Measurements from ENCODE around the gene SYF2.
"Not testable (repeated sequence)": the region's sequence is repeated elsewhere in the genome, so short reads cannot be mapped to it uniquely, and the experiment has no call there.

The SYF2 gene

DNA sequence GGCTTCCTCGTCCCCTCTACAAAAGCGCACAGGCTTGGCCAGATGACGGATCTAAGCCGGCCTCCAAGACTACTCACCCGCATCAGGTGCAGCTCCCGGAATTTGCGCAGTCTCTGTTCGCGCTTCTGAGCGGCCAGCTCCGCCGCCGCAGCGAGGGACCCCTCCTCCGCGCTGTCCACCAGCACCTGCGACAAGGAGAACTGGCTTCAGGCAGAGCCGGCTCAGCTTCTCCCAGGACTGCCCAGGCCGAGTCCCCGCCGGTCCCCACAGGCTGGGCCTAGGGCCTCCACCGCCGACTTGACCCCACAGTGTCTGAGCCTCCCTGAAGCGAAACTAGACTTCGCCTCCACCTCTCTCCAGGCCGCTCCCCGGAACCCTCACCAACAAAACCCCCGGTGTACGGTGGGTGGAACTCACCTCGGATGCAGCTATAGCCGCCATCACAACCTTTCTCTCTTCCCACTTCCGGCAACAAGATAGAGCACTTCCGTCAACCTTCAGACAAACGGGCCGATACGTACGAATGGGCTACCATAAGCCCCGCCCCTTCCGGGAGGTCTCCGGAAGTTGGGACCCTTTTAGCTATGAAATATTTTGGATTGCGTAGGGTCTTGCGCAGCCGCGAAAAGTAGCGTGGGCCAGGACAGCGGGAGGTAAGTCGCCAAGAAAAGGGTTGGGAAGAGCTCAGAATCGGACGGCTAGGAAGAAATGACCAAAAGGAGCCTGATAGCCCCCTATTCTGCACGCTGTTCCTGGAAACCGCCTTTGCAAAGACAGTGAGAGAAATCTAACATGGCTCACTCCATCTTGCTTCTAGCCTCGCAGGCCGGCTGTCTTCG, at the start of gene SYF2:
TSS of gene SYF2 (minus strand) at position 476 of the 839 bp plus-strand sequence. CDS start at position 441, 35 bp downstream.
- Histone ChIP-seq H3K36me3 (ENCODE audit: control insufficient read depth in 2 of 2, insufficient read depth in 2 of 2, low read length in 2 of 2) (peaks cover 25 to 28% of the 10 kb centered on the region in 2 donors), H3K4me1 (ENCODE audit: control insufficient read depth, insufficient read depth, low read length) (peaks cover 16% of the 10 kb centered on the region), H3K9me3 (ENCODE audit: control insufficient read depth in 2 of 2, low read length in 2 of 2) (no peaks in the 10 kb centered on the region), H3K27ac (ENCODE audit: low read length) (peak within 1 kb of the TSS; percentile 96), H3K4me3 (ENCODE audit: low read length in 2 of 2) (peak within 1 kb of the TSS; percentile 96 to 99), H3K27me3 (ENCODE audit: control insufficient read depth in 1 of 2, insufficient read depth in 2 of 2, low read length in 2 of 2) (no peaks in the 10 kb centered on the region), H3K9ac (ENCODE audit: low read length in 2 of 2) (peak within 1 kb of the TSS; percentile 96 to 98)

DNA sequence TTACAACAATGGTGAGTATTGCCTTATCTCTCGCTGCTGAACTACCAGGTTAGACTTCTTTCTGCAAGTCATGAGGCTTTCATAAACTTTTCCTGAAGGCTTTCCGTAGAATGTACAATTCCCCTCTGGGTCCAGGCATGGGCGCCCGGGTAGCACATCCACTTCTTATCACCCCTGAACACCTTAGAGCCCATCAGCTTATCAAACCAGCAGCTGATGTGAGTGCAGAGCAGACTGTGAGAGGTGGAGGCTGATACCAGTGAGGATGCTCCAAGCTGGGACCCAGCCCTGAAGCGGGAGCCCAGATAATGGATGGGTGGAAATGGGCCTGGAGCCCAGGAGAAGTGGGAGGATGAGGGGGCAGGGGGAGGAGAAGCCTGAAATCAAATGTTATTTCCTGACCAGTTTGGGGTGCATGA, 47.4 kb upstream of the SYF2 start:
- not testable (repeated sequence) for H3K4me1 ChIP-seq (ENCODE audit: control insufficient read depth, insufficient read depth, low read length); H3K9ac ChIP-seq (ENCODE audit: low read length in 2 of 2); H3K27ac ChIP-seq (ENCODE audit: low read length); H3K9me3 ChIP-seq (ENCODE audit: control insufficient read depth in 2 of 2, low read length in 2 of 2); H3K27me3 ChIP-seq (ENCODE audit: control insufficient read depth in 1 of 2, insufficient read depth in 2 of 2, low read length in 2 of 2); H3K36me3 ChIP-seq (ENCODE audit: control insufficient read depth in 2 of 2, insufficient read depth in 2 of 2, low read length in 2 of 2); H3K4me3 ChIP-seq (ENCODE audit: low read length in 2 of 2)

DNA sequence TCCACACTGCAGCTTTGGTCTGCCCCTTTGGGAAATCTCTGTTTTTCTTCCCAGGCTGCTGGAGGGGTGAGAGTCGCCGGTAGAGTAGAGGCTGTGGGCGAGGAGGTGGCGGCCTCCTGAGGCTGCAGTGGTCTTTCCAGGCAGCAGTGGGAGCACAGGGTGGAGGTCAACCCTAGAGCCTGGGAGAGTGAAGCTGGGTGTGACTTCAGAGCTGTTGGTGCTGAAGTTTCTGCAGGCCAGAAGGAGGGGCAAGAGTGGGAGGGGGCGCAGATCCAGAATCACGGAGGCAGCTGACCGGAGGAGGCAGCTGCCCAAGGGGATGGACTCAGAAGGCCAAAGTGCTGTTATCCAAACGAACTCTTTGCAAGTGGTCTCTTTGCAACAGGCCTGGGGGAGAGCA, 46.5 kb upstream of the SYF2 start:
- not testable (repeated sequence) for H3K9ac ChIP-seq (ENCODE audit: low read length in 2 of 2); H3K4me1 ChIP-seq (ENCODE audit: control insufficient read depth, insufficient read depth, low read length); H3K9me3 ChIP-seq (ENCODE audit: control insufficient read depth in 2 of 2, low read length in 2 of 2); H3K27me3 ChIP-seq (ENCODE audit: control insufficient read depth in 1 of 2, insufficient read depth in 2 of 2, low read length in 2 of 2); H3K27ac ChIP-seq (ENCODE audit: low read length); H3K4me3 ChIP-seq (ENCODE audit: low read length in 2 of 2); H3K36me3 ChIP-seq (ENCODE audit: control insufficient read depth in 2 of 2, insufficient read depth in 2 of 2, low read length in 2 of 2)

- not testable (repeated sequence) for H3K27ac ChIP-seq (ENCODE audit: low read length); H3K27me3 ChIP-seq (ENCODE audit: control insufficient read depth in 1 of 2, insufficient read depth in 2 of 2, low read length in 2 of 2); H3K4me1 ChIP-seq (ENCODE audit: control insufficient read depth, insufficient read depth, low read length); H3K9ac ChIP-seq (ENCODE audit: low read length in 2 of 2); H3K9me3 ChIP-seq (ENCODE audit: control insufficient read depth in 2 of 2, low read length in 2 of 2); H3K4me3 ChIP-seq (ENCODE audit: low read length in 2 of 2); H3K36me3 ChIP-seq (ENCODE audit: control insufficient read depth in 2 of 2, insufficient read depth in 2 of 2, low read length in 2 of 2)
Measured at GRCh38 chr1:25278358-25278757, 46.1 kb upstream of the SYF2 start.

DNA sequence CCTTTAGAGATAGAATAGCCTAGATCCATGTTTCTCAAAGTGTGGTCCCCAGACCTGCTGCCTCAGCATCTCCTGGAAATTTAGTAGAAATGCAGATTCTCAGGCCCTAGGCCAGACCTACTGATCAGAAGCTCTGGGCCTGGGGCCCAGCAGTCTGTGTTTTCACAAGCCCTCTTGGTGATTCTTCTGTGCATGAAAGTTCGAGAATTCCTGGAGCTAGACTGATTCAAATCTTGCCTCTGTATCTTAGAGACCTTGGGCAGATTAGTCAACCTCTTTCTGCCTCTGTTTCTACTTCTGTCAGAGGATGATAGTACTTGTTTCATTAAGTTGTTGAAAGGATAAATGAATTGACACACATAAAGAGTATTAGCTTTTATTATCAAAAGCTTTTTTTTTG, 45.0 kb upstream of the SYF2 start:
- not testable (repeated sequence) for H3K36me3 ChIP-seq (ENCODE audit: control insufficient read depth in 2 of 2, insufficient read depth in 2 of 2, low read length in 2 of 2); H3K9ac ChIP-seq (ENCODE audit: low read length in 2 of 2); H3K4me3 ChIP-seq (ENCODE audit: low read length in 2 of 2); H3K27me3 ChIP-seq (ENCODE audit: control insufficient read depth in 1 of 2, insufficient read depth in 2 of 2, low read length in 2 of 2); H3K4me1 ChIP-seq (ENCODE audit: control insufficient read depth, insufficient read depth, low read length); H3K27ac ChIP-seq (ENCODE audit: low read length); H3K9me3 ChIP-seq (ENCODE audit: control insufficient read depth in 2 of 2, low read length in 2 of 2)

DNA sequence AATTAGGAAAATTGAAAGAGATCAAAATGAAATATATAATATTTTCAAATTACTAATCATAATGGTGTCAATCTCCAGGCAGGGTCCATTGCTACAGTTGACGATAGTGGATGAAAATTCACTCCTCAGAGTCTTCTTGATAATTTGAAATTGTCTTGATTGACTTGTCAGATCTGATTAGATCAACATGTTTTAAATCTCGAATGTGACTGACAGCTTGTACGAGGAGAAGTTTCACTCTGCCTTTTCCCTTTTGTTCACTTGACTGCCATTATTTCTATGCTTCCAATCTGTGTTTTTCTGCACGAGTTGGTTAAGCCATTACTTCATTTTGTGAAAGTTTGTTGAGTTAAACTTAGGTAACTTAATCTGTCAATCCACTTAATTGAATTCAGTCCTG, 43.3 kb upstream of the SYF2 start:
- not testable (repeated sequence) for H3K27ac ChIP-seq (ENCODE audit: low read length); H3K9me3 ChIP-seq (ENCODE audit: control insufficient read depth in 2 of 2, low read length in 2 of 2); H3K4me3 ChIP-seq (ENCODE audit: low read length in 2 of 2); H3K9ac ChIP-seq (ENCODE audit: low read length in 2 of 2); H3K27me3 ChIP-seq (ENCODE audit: control insufficient read depth in 1 of 2, insufficient read depth in 2 of 2, low read length in 2 of 2); H3K4me1 ChIP-seq (ENCODE audit: control insufficient read depth, insufficient read depth, low read length); H3K36me3 ChIP-seq (ENCODE audit: control insufficient read depth in 2 of 2, insufficient read depth in 2 of 2, low read length in 2 of 2)

DNA sequence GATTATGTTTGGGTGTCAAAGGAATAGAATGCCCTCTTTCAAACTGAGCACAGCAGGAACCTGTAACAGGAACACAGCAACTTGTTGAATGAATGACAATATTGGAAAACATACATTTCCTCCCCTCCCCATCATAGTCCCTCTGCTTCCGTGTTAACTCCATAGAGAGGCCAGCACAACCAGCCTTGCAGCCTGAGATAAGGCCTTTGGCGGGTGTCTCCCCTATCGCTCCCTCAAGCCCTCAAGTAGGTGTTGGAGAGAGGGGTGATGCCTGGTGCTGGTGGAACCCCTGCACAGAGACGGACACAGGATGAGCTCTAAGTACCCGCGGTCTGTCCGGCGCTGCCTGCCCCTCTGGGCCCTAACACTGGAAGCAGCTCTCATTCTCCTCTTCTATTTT, 39.9 kb upstream of the SYF2 start, which contains the start of gene RHD:
TSS of gene RHD (plus strand) at position 272 of the 400 bp plus-strand sequence. CDS start at position 311, 39 bp downstream.
- not testable (repeated sequence) for H3K27me3 ChIP-seq (ENCODE audit: control insufficient read depth in 1 of 2, insufficient read depth in 2 of 2, low read length in 2 of 2); H3K36me3 ChIP-seq (ENCODE audit: control insufficient read depth in 2 of 2, insufficient read depth in 2 of 2, low read length in 2 of 2); H3K4me1 ChIP-seq (ENCODE audit: control insufficient read depth, insufficient read depth, low read length); H3K9me3 ChIP-seq (ENCODE audit: control insufficient read depth in 2 of 2, low read length in 2 of 2); H3K4me3 ChIP-seq (ENCODE audit: low read length in 2 of 2); H3K9ac ChIP-seq (ENCODE audit: low read length in 2 of 2); H3K27ac ChIP-seq (ENCODE audit: low read length)

GRCh38 chr1:25268143-25268760, 36.0 kb upstream of the SYF2 start:
- not testable (repeated sequence) for H3K9me3 ChIP-seq (ENCODE audit: control insufficient read depth in 2 of 2, low read length in 2 of 2); H3K4me1 ChIP-seq (ENCODE audit: control insufficient read depth, insufficient read depth, low read length); H3K36me3 ChIP-seq (ENCODE audit: control insufficient read depth in 2 of 2, insufficient read depth in 2 of 2, low read length in 2 of 2); H3K27me3 ChIP-seq (ENCODE audit: control insufficient read depth in 1 of 2, insufficient read depth in 2 of 2, low read length in 2 of 2); H3K27ac ChIP-seq (ENCODE audit: low read length)
- peak overlapping the region in 1 of 2 donors; percentile 42 for H3K9ac ChIP-seq (ENCODE audit: low read length in 2 of 2)
- H3K4me3 ChIP-seq (ENCODE audit: low read length in 2 of 2), result peak overlapping the region; percentile 62 to 75

GRCh38 chr1:25267288-25268142, 35.2 kb upstream of the SYF2 start:
- H3K4me1 ChIP-seq (ENCODE audit: control insufficient read depth, insufficient read depth, low read length); H3K36me3 ChIP-seq (ENCODE audit: control insufficient read depth in 2 of 2, insufficient read depth in 2 of 2, low read length in 2 of 2); H3K27me3 ChIP-seq (ENCODE audit: control insufficient read depth in 1 of 2, insufficient read depth in 2 of 2, low read length in 2 of 2); H3K9me3 ChIP-seq (ENCODE audit: control insufficient read depth in 2 of 2, low read length in 2 of 2): not testable (repeated sequence)
- H3K4me3 ChIP-seq (ENCODE audit: low read length in 2 of 2), result peak overlapping the region; percentile 62 to 75
- H3K27ac ChIP-seq (ENCODE audit: low read length), result peak overlapping the region; percentile 46
- H3K9ac ChIP-seq (ENCODE audit: low read length in 2 of 2), result peak overlapping the region in 1 of 2 donors; percentile 42

GRCh38 chr1:25266554-25267287, 34.4 kb upstream of the SYF2 start:
- peak overlapping the region in 1 of 2 donors; percentile 47 for H3K9ac ChIP-seq (ENCODE audit: low read length in 2 of 2)
- not testable (repeated sequence) for H3K27ac ChIP-seq (ENCODE audit: low read length)

More at GRCh38 chr1:25266554-25267287, 34.4 kb upstream of the SYF2 start:
- H3K9me3 ChIP-seq (ENCODE audit: control insufficient read depth in 2 of 2, low read length in 2 of 2); H3K27me3 ChIP-seq (ENCODE audit: control insufficient read depth in 1 of 2, insufficient read depth in 2 of 2, low read length in 2 of 2); H3K36me3 ChIP-seq (ENCODE audit: control insufficient read depth in 2 of 2, insufficient read depth in 2 of 2, low read length in 2 of 2); H3K4me1 ChIP-seq (ENCODE audit: control insufficient read depth, insufficient read depth, low read length): not testable (repeated sequence)
- H3K4me3 ChIP-seq (ENCODE audit: low read length in 2 of 2), result peak overlapping the region; percentile 46 to 75

Data from stomach smooth muscle (tissue), 2 donors.